WERI-Rb-1 (cell line): ENCODE results near the gene SELL.

Experiments used
- DNase-seq: peaks from one replicate; pipeline ENCODE4 v3.0.0-alpha.2; 2020
- H3K27ac ChIP-seq: fragments of 250-450 bp; sonication (Bioruptor Pico); 2 replicates; pipeline ENCODE4 v1.5.1; 2020; ENCODE audit warnings: mild to moderate bottlenecking, moderate library complexity
- H3K27me3 ChIP-seq: fragments of 250-450 bp; sonication (Bioruptor Pico); 2 replicates; pipeline ENCODE4 v1.5.1; 2021; ENCODE audit warnings: mild to moderate bottlenecking, low read depth, moderate library complexity; ENCODE audit not compliant: insufficient read depth, severe bottlenecking
- H3K36me3 ChIP-seq: fragments of 250-450 bp; sonication (Bioruptor Pico); 2 replicates; pipeline ENCODE4 v1.5.1; 2020; ENCODE audit warnings: mild to moderate bottlenecking, moderate library complexity
- H3K4me3 ChIP-seq: 2 replicates; pipeline ENCODE4 v1.5.1; 2011; ENCODE audit warnings: low read depth, mild to moderate bottlenecking, control low read depth, low read length
- H3K9me3 ChIP-seq: fragments of 250-450 bp; sonication (Bioruptor Pico); 2 replicates; pipeline ENCODE4 v1.5.1; 2021; ENCODE audit warnings: mild to moderate bottlenecking, moderate library complexity; ENCODE audit not compliant: severe bottlenecking
- TF ChIP-seq, protein P1 (sequence below): IDR thresholded peaks from 2 replicates; pipeline ENCODE4 v1.5.1; 2011; ENCODE audit warnings: low read depth, mild to moderate bottlenecking, control low read depth, inconsistent platforms, low read length

SELL gene

DNA sequence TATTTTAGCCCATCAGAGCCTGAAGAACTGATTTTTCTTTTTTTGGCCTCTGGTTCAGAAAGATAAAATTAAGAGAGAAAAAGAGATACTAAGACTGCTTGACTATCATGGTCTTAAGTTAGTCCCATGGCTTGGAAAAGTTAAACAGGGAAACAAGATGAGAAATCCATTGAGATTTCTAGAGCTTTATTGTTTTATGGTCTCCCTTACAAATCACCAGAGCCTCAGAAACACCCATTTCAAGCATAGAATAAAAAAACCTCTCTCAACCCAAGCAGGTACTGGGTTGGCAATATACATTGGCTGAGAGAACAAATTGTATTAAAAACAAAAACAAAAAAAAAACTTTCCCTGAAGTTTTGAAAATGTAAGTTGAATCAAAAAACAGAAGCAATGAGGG, 18.6 kb upstream of the SELL start:
- Histone ChIP-seq H3K27ac (no peak overlapping the region), H3K4me3 (no peak overlapping the region), H3K9me3 (no peaks in the 10 kb centered on the region), H3K36me3 (no peaks in the 10 kb centered on the region), H3K27me3 (no peaks in the 10 kb centered on the region)
- DNase-seq, result no peak
- TF ChIP-seq, protein P1, sequence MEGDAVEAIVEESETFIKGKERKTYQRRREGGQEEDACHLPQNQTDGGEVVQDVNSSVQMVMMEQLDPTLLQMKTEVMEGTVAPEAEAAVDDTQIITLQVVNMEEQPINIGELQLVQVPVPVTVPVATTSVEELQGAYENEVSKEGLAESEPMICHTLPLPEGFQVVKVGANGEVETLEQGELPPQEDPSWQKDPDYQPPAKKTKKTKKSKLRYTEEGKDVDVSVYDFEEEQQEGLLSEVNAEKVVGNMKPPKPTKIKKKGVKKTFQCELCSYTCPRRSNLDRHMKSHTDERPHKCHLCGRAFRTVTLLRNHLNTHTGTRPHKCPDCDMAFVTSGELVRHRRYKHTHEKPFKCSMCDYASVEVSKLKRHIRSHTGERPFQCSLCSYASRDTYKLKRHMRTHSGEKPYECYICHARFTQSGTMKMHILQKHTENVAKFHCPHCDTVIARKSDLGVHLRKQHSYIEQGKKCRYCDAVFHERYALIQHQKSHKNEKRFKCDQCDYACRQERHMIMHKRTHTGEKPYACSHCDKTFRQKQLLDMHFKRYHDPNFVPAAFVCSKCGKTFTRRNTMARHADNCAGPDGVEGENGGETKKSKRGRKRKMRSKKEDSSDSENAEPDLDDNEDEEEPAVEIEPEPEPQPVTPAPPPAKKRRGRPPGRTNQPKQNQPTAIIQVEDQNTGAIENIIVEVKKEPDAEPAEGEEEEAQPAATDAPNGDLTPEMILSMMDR, result no peak

DNA sequence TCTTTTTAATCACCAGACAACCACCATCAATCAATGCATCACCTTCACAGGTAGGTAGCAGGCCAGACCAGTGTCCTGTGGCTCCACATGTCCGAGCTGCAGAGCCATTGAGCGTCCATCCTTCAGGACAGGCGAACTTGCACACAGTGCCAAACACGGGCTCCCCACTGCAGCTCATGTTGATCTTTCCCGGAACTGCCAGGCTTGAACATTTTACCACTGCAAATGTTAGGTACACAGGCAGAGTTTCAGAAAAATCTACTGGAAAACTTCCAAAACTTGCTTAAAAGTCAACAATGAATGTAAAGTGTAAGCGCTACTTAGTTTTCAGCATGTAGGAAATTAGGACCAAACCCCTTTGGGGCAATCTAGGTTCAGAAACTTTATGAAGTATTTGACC, 15.9 kb upstream of the SELL start:
- Histone ChIP-seq H3K4me3 (no peak overlapping the region), H3K9me3 (no peaks in the 10 kb centered on the region), H3K27ac (no peak overlapping the region), H3K27me3 (no peaks in the 10 kb centered on the region), H3K36me3 (no peaks in the 10 kb centered on the region)
- TF ChIP-seq, protein P1, result no peak
- DNase-seq, result no peak

DNA sequence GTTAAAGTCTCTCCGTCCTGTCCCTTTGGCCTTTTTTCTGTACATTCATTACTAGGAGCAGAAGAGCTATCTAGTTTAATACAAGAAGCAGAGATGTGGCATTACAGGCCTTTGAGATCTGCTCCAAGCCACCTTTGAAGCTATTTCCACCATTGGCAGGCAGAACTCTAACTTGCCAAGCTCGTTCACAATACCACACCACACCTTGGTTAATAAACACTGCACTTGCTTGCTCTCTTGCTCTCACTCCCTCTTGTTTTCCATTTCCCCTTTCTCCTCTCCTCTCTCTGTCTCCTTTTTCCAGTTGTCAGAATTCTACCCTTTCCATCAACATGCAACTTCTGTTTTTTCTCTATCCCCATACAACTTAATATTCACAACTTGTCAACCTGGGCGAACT, 15.4 kb upstream of the SELL start:
- no peak overlapping the region for H3K27ac ChIP-seq
- no peaks in the 10 kb centered on the region for H3K36me3 ChIP-seq
- TF ChIP-seq, protein P1, result no peak
- H3K4me3 ChIP-seq, result no peak overlapping the region
- no peak for DNase-seq
- H3K27me3 ChIP-seq, result no peaks in the 10 kb centered on the region
- no peaks in the 10 kb centered on the region for H3K9me3 ChIP-seq

DNA sequence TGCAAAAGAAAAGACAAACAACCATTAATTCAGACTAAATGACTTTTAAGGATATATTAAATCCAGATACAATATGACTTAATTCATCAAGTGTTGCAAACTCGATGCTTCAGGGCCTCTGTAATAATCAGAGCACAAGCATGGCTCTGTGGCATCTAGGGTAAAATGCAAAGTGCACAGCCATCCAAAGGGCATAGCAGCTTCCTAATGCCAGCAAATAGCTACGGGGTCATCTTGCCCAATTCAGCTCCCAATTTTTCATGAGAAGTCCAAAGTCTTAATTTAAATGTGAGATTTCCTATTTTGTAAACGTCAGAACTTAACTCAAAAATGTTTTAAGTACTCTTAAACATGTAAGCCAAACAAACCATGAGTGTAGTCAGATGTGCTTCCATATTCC, 14.5 kb upstream of the SELL start:
- Histone ChIP-seq H3K36me3 (no peaks in the 10 kb centered on the region), H3K9me3 (no peaks in the 10 kb centered on the region), H3K27me3 (no peaks in the 10 kb centered on the region), H3K4me3 (no peak overlapping the region), H3K27ac (no peak overlapping the region)
- no peak for DNase-seq
- TF ChIP-seq, protein P1, result no peak

DNA sequence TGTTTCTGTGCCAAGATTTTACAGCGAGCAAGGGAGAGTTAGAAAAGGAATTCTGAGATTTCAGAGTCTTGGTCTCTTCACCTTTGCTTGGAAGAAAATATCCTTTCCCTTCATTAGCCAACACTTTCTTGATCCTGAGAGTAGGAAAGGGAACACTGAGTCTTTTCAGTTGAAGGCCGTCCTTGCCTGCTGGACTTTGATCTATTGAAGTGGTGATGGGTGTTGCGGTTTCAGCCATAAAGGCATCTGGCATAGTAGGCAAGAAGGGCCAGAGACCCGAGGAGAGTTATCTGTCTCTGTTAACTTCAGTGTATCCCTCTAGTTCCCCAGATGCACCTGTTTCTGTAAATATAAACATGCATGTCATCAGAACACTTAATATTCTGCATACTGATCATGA, 12.7 kb upstream of the SELL start:
- H3K9me3 ChIP-seq, result no peaks in the 10 kb centered on the region
- no peak for DNase-seq
- no peak overlapping the region for H3K27ac ChIP-seq
- H3K36me3 ChIP-seq, result no peaks in the 10 kb centered on the region
- H3K4me3 ChIP-seq, result no peak overlapping the region
- no peaks in the 10 kb centered on the region for H3K27me3 ChIP-seq
- TF ChIP-seq, protein P1, result no peak

DNA sequence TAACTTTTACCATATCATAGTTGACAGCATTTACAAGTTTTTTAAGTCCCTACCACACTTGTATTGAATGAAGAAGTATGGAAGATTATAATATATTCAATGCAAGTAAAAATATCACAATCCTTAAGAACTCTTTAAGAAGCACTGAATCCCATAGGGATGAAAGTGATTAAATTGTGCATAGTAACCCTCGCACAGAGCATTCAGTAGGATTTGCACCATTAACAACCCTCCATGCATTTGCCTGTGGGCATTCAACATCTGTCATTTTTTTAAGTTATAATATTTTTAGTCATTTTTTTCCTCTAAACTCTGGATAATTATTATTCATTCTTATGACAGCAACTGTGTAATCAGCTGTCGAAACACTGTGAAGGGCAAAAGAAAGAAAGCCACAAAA, 12.3 kb upstream of the SELL start:
- TF ChIP-seq, protein P1, result no peak
- Histone ChIP-seq H3K27me3 (no peaks in the 10 kb centered on the region), H3K9me3 (no peaks in the 10 kb centered on the region), H3K36me3 (no peaks in the 10 kb centered on the region), H3K27ac (no peak overlapping the region), H3K4me3 (no peak overlapping the region)
- no peak for DNase-seq
